HCT116 (cell line): ENCODE results near the gene CEACAM18. TPM values are rescaled to one million over a fixed set of nuclear protein-coding genes. Genes with fewer than 3 reads are reported as not detected.

Source experiments
- ATAC-seq: fragments of 200-7000 bp; cut with Tn5 transposase; 2 replicates; pipeline ENCODE4 v1.9.1; 2020; ENCODE audit warnings: mild to moderate bottlenecking, moderate library complexity
- BruUV-seq: library from RNA; stranded (reverse); fragments of 400-500 nt; replicated peaks from 2 replicates; lab custom pipeline; 2021; lab: Mats Ljungman, UMichigan
- CTCF ChIA-PET: fragments of 300-600 bp; sonication (Branson Sonifier 250); formaldehyde crosslinking; loops from one replicate; lab custom pipeline; 2021; ENCODE audit warnings: antibody characterized with exemption; lab: Charles Lee
- POLR2A ChIA-PET: fragments of 300-600, 350-600 bp; sonication (Branson Sonifier 250); formaldehyde crosslinking; loops from one replicate; lab custom pipeline; 2021; ENCODE audit warnings: antibody characterized with exemption; lab: Charles Lee
- RAD21 ChIA-PET, 2 experiments: fragments of 300-600 bp; sonication (Branson Sonifier 250); formaldehyde crosslinking; loops; one replicate each; lab custom pipeline; 2023; ENCODE audit warnings: low total read pairs in 2 of 2; ENCODE audit not compliant: uncharacterized antibody in 2 of 2, unreplicated experiment in 2 of 2, low non-redundant PET in 1 of 2; lab: Charles Lee
- DNase-seq: peaks from one replicate; pipeline ENCODE4 v3.0.0-alpha.2; 2010; ENCODE audit warnings: low read depth, low spot score
- H2AFZ ChIP-seq: fragments of 200-600 bp; shearing (Covaris generic), sonication (generic); 2 replicates; pipeline ENCODE4 v1.6.1; 2017; ENCODE audit warnings: low read depth, mixed run types, mixed read lengths, antibody characterized with exemption, low read length; ENCODE audit not compliant: poor library complexity, severe bottlenecking
- H3K27ac ChIP-seq: 2 replicates; pipeline ENCODE4 v1.5.1; 2012; ENCODE audit warnings: low read depth, low read length
- H3K27me3 ChIP-seq: fragments of 200-600 bp; sonication (generic); 2 replicates; pipeline ENCODE4 v1.6.1; 2016; ENCODE audit warnings: mixed run types, low read length, mixed read lengths; ENCODE audit not compliant: insufficient read depth
- H3K36me3 ChIP-seq, 2 experiments: fragments of 200-500 bp in 1 of 2; fragments of 200-600 bp in 1 of 2; sonication (Bioruptor generic) in 1 of 2; sonication (generic) in 1 of 2; 2 replicates each; pipeline versions ENCODE4 v1.5.1 to v1.6.1; 2014 to 2016; ENCODE audit warnings: low read length in 2 of 2, inconsistent platforms in 1 of 2, mixed read lengths in 1 of 2, mixed run types in 1 of 2; ENCODE audit not compliant: insufficient read depth in 2 of 2, control insufficient read depth in 1 of 2
- H3K4me1 ChIP-seq, 2 experiments: fragments of 200-600 bp in 1 of 2; sonication (generic) in 1 of 2; 2 replicates each; pipeline versions ENCODE4 v1.5.1 to v1.6.1; 2012 to 2017; ENCODE audit warnings: low read length in 2 of 2, inconsistent platforms in 1 of 2, mild to moderate bottlenecking in 1 of 2, mixed read lengths in 1 of 2, mixed run types in 1 of 2, moderate library complexity in 1 of 2; ENCODE audit not compliant: insufficient read depth in 2 of 2, control insufficient read depth in 1 of 2
- H3K4me2 ChIP-seq: fragments of 200-600 bp; sonication (generic); 2 replicates; pipeline ENCODE4 v1.6.1; 2017; ENCODE audit warnings: mixed run types, low read length, mixed read lengths
- H3K4me3 ChIP-seq, 2 experiments: fragments of 200-600 bp in 1 of 2; sonication (generic) in 1 of 2; replicated peaks in 1 of 2; 2 replicates each; pipeline ENCODE4 v1.5.1; 2011 to 2016; ENCODE audit warnings: low read length in 2 of 2, control low read depth in 1 of 2, low read depth in 1 of 2, mild to moderate bottlenecking in 1 of 2, mixed read lengths in 1 of 2, mixed run types in 1 of 2
- H3K79me2 ChIP-seq: fragments of 200-600 bp; sonication (generic); 2 replicates; pipeline ENCODE4 v1.6.1; 2017; ENCODE audit warnings: mild to moderate bottlenecking, mixed run types, low read length, moderate library complexity, mixed read lengths; ENCODE audit not compliant: insufficient read depth
- H3K9ac ChIP-seq: fragments of 200-600 bp; sonication (generic); 2 replicates; pipeline ENCODE4 v1.6.1; 2016; ENCODE audit warnings: low read length, mixed read lengths
- H3K9me2 ChIP-seq: fragments of 200-600 bp; sonication (generic), shearing (Covaris generic); 2 replicates; pipeline ENCODE4 v1.6.1; 2017; ENCODE audit warnings: mixed run types, mild to moderate bottlenecking, moderate library complexity; ENCODE audit not compliant: insufficient read depth
- H3K9me3 ChIP-seq, 2 experiments: fragments of 200-500 bp in 1 of 2; fragments of 200-600 bp in 1 of 2; sonication (Bioruptor generic) in 1 of 2; sonication (generic) in 1 of 2; 2 replicates each; pipeline ENCODE4 v1.6.1; 2014 to 2017; ENCODE audit warnings: low read length in 2 of 2, mixed read lengths in 2 of 2, inconsistent platforms in 1 of 2, low read depth in 1 of 2, mild to moderate bottlenecking in 1 of 2, mixed run types in 1 of 2, moderate library complexity in 1 of 2; ENCODE audit not compliant: control insufficient read depth in 1 of 2, insufficient read depth in 1 of 2
- H4K20me1 ChIP-seq: fragments of 200-600 bp; sonication (generic), shearing (Covaris generic); 2 replicates; pipeline ENCODE4 v1.6.1; 2017; ENCODE audit warnings: mixed run types, mild to moderate bottlenecking, moderate library complexity; ENCODE audit not compliant: insufficient read depth
- CBX3 ChIP-seq: IDR thresholded peaks from 2 replicates; pipeline ENCODE4 v1.6.1; 2012; ENCODE audit warnings: low read depth
- CEBPB ChIP-seq: IDR thresholded peaks from 2 replicates; pipeline ENCODE4 v1.6.1; 2012; ENCODE audit warnings: low read depth
- EGR1 ChIP-seq: IDR thresholded peaks from 2 replicates; pipeline ENCODE4 v1.6.1; 2012; ENCODE audit warnings: low read depth
- EZH2 ChIP-seq: fragments of 200-600 bp; sonication (generic); IDR thresholded peaks from 2 replicates; pipeline ENCODE4 v1.6.1; 2017; ENCODE audit warnings: antibody characterized with exemption, mixed run types
- FOSL1 ChIP-seq: IDR thresholded peaks from 2 replicates; pipeline ENCODE4 v1.6.1; 2012; ENCODE audit warnings: low read depth
- JUND ChIP-seq: IDR thresholded peaks from 2 replicates; pipeline ENCODE4 v1.6.1; 2012
- POLR2A ChIP-seq: IDR thresholded peaks from 2 replicates; pipeline ENCODE4 v1.7.0; 2011; ENCODE audit warnings: borderline replicate concordance; ENCODE audit not compliant: insufficient read depth, insufficient read length; ENCODE audit errors: extremely low read depth
- POLR2AphosphoS5 ChIP-seq: IDR thresholded peaks from 2 replicates; pipeline ENCODE4 v1.6.1; 2011; ENCODE audit warnings: mild to moderate bottlenecking, low read depth, low read length, moderate library complexity
- RAD21 ChIP-seq: IDR thresholded peaks from 2 replicates; pipeline ENCODE4 v1.6.1; 2012; ENCODE audit warnings: low read depth, mild to moderate bottlenecking
- SIN3A ChIP-seq: IDR thresholded peaks from 2 replicates; pipeline ENCODE4 v1.6.1; 2012; ENCODE audit warnings: low read depth
- SP1 ChIP-seq: IDR thresholded peaks from 2 replicates; pipeline ENCODE4 v1.6.1; 2012; ENCODE audit warnings: low read depth
- SRF ChIP-seq: IDR thresholded peaks from 2 replicates; pipeline ENCODE4 v1.6.1; 2012; ENCODE audit warnings: low read depth
- TCF7L2 ChIP-seq: IDR thresholded peaks from 2 replicates; pipeline ENCODE4 v1.7.0; 2011; ENCODE audit warnings: borderline replicate concordance, inconsistent platforms; ENCODE audit not compliant: insufficient read depth, insufficient read length; ENCODE audit errors: extremely low read depth
- ZFX ChIP-seq: fragments of 450-650 bp; IDR thresholded peaks from 2 replicates; pipeline ENCODE4 v1.6.1; 2017
- ZNF274 ChIP-seq: fragments of 200-500 bp; sonication (Bioruptor generic); IDR thresholded peaks from 2 replicates; pipeline ENCODE4 v1.6.1; 2014; ENCODE audit warnings: mild to moderate bottlenecking, low read depth, low read length, inconsistent platforms
- intact Hi-C: fragments of 100-400 bp; cut with micrococcal nuclease; formaldehyde crosslinking; loops from 2 replicates; pipeline ENCODE4 v1.10.0; 2022
- total RNA-seq: library from RNA; stranded (reverse); gene quantifications from one replicate; pipeline ENCODE4 v1.2.1, GENCODE V29; 2021; ENCODE audit not compliant: unreplicated experiment
- TF ChIP-seq, protein P1 (sequence below): IDR thresholded peaks from 2 replicates; pipeline ENCODE4 v1.6.1; 2012; ENCODE audit warnings: low read depth
- TF ChIP-seq, protein P2 (sequence below), 3 experiments: fragments of 200-600 bp in 1 of 3; sonication (generic) in 1 of 3; IDR thresholded peaks in 2 of 3; conservative IDR thresholded peaks in 1 of 3; 2 replicates each; pipeline ENCODE4 v1.5.1; 2012 to 2017; ENCODE audit warnings: low read depth in 2 of 3, low read length in 2 of 3, antibody characterized with exemption in 1 of 3, borderline replicate concordance in 1 of 3, control low read depth in 1 of 3, mild to moderate bottlenecking in 1 of 3, mixed read lengths in 1 of 3, mixed run types in 1 of 3, moderate library complexity in 1 of 3; ENCODE audit not compliant: insufficient read depth in 1 of 3
- TF ChIP-seq, protein P3 (sequence below): IDR thresholded peaks from 2 replicates; pipeline ENCODE4 v1.6.1; 2011; ENCODE audit warnings: mild to moderate bottlenecking, low read length, moderate library complexity; ENCODE audit not compliant: insufficient replicate concordance; ENCODE audit errors: extremely low read depth
- TF ChIP-seq, protein P4 (sequence below): IDR thresholded peaks from 2 replicates; pipeline ENCODE4 v1.6.1; 2012

CEACAM18 gene
- total RNA-seq, 1 experiment from 2014 or later: not detected

DNA sequence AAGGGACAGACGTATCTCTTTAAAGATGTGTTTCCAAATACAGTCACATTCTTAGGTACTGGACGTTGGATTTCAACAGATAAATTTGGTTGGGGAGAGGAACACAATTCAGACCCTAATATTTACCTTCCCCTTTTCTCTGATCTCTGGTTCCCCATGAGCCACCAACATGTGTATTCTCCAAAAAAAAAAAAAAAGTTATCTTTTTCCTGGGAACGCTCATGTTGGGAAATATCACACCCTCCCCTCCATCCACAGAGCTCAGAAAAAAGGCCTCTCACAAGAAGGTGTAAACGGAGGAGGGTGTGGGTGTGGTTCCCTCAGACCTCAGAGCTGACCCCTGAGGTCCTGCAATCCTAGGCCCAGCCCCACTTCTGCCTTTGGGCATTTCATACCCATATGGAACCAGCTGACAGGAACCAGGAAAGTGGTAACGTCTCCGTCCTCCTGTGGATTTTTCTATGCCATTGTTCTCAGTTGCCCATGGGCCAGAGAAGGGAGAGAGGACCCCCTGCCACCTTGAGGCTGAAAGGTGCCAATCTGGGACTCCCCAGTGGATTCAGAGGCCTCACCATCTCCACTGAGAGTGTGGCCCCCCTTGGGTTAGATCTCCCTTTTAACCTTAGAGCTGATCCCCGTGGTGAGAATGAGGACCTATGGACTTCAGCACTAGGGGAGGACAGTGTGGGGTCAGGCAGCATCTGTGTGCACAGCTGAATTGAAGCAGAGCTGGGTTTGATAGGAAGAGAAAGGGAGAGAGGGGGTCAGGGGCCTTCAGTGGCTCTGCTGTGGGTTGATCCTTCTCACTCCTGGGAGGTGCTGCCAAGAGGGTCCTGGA is 31.7 kb downstream of the CEACAM18 start:
- H3K9me3 ChIP-seq: no peaks in the 10 kb centered on the region
- no peak overlapping the region for H3K4me3 ChIP-seq
- CTCF ChIA-PET: no interaction called here
- H3K9ac ChIP-seq: no peak overlapping the region
- peaks cover 9% of the 10 kb centered on the region for H3K27me3 ChIP-seq
- no peak overlapping the region for H2AFZ ChIP-seq
- POLR2A ChIA-PET: no interaction called here
- no peak overlapping the region for H3K4me2 ChIP-seq
- H3K27ac ChIP-seq: no peak overlapping the region
- intact Hi-C loops: no loop called here
- no peaks in the 10 kb centered on the region for H3K4me1 ChIP-seq
- no peaks in the 10 kb centered on the region for H3K36me3 ChIP-seq
- RAD21 ChIA-PET: no interaction called here
- DNase-seq: no peak
- no peaks in the 10 kb centered on the region for H4K20me1 ChIP-seq
- no TSS peak for BruUV-seq
- TF ChIP-seq JUND (no peak), ZFX (no peak), POLR2A (no peak), CBX3 (no peak), SP1 (no peak), FOSL1 (no peak), SIN3A (no peak), EGR1 (no peak), CEBPB (no peak), SRF (no peak), EZH2 (no peak), TCF7L2 (no peak), ZNF274 (no peak), RAD21 (no peak), POLR2AphosphoS5 (no peak)
- TF ChIP-seq, protein P1, sequence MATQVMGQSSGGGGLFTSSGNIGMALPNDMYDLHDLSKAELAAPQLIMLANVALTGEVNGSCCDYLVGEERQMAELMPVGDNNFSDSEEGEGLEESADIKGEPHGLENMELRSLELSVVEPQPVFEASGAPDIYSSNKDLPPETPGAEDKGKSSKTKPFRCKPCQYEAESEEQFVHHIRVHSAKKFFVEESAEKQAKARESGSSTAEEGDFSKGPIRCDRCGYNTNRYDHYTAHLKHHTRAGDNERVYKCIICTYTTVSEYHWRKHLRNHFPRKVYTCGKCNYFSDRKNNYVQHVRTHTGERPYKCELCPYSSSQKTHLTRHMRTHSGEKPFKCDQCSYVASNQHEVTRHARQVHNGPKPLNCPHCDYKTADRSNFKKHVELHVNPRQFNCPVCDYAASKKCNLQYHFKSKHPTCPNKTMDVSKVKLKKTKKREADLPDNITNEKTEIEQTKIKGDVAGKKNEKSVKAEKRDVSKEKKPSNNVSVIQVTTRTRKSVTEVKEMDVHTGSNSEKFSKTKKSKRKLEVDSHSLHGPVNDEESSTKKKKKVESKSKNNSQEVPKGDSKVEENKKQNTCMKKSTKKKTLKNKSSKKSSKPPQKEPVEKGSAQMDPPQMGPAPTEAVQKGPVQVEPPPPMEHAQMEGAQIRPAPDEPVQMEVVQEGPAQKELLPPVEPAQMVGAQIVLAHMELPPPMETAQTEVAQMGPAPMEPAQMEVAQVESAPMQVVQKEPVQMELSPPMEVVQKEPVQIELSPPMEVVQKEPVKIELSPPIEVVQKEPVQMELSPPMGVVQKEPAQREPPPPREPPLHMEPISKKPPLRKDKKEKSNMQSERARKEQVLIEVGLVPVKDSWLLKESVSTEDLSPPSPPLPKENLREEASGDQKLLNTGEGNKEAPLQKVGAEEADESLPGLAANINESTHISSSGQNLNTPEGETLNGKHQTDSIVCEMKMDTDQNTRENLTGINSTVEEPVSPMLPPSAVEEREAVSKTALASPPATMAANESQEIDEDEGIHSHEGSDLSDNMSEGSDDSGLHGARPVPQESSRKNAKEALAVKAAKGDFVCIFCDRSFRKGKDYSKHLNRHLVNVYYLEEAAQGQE: no peak
- TF ChIP-seq, protein P2, sequence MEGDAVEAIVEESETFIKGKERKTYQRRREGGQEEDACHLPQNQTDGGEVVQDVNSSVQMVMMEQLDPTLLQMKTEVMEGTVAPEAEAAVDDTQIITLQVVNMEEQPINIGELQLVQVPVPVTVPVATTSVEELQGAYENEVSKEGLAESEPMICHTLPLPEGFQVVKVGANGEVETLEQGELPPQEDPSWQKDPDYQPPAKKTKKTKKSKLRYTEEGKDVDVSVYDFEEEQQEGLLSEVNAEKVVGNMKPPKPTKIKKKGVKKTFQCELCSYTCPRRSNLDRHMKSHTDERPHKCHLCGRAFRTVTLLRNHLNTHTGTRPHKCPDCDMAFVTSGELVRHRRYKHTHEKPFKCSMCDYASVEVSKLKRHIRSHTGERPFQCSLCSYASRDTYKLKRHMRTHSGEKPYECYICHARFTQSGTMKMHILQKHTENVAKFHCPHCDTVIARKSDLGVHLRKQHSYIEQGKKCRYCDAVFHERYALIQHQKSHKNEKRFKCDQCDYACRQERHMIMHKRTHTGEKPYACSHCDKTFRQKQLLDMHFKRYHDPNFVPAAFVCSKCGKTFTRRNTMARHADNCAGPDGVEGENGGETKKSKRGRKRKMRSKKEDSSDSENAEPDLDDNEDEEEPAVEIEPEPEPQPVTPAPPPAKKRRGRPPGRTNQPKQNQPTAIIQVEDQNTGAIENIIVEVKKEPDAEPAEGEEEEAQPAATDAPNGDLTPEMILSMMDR (IDR thresholded peaks at IDR 0.05 in 2 of 3, conservative IDR thresholded peaks at IDR 0.05 in 1 of 3; ENCODE audit: borderline replicate concordance in 1 of 3, insufficient read depth in 1 of 3, low read depth in 2 of 3, low read length in 2 of 3): no peak
- TF ChIP-seq, protein P3, sequence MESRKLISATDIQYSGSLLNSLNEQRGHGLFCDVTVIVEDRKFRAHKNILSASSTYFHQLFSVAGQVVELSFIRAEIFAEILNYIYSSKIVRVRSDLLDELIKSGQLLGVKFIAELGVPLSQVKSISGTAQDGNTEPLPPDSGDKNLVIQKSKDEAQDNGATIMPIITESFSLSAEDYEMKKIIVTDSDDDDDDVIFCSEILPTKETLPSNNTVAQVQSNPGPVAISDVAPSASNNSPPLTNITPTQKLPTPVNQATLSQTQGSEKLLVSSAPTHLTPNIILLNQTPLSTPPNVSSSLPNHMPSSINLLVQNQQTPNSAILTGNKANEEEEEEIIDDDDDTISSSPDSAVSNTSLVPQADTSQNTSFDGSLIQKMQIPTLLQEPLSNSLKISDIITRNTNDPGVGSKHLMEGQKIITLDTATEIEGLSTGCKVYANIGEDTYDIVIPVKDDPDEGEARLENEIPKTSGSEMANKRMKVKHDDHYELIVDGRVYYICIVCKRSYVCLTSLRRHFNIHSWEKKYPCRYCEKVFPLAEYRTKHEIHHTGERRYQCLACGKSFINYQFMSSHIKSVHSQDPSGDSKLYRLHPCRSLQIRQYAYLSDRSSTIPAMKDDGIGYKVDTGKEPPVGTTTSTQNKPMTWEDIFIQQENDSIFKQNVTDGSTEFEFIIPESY: no peak
- TF ChIP-seq, protein P4, sequence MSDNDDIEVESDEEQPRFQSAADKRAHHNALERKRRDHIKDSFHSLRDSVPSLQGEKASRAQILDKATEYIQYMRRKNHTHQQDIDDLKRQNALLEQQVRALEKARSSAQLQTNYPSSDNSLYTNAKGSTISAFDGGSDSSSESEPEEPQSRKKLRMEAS: no peak
- TF ChIP-seq, all 23 proteins: peak for 0
- no peak for ATAC-seq
- no peaks in the 10 kb centered on the region for H3K9me2 ChIP-seq
- no peaks in the 10 kb centered on the region for H3K79me2 ChIP-seq
